Psoas muscle (tissue), 8 donors: ENCODE results near the gene TBC1D22A. TPM values are rescaled to one million over a fixed set of nuclear protein-coding genes. Genes with fewer than 3 reads are reported as not detected.

ENCODE experiments used
- ATAC-seq, 4 donors: fragments of 200-7000 bp; cut with Tn5 transposase; one replicate each; pipeline ENCODE4 v1.9.1; 2020; ENCODE audit warnings: moderate library complexity in 3 of 4, mild to moderate bottlenecking in 2 of 4
- DNase-seq, 2 donors: peaks; one replicate each; pipeline ENCODE4 v3.0.0-alpha.2; 2020
- H3K27ac ChIP-seq: fragments of 200-600 bp; one replicate; pipeline ENCODE4 v1.8.0; 2022
- H3K27me3 ChIP-seq, 3 donors: fragments of 200-600 bp in 1 of 3; one replicate each; pipeline versions ENCODE4 v1.6.1 to v1.8.0; 2013 to 2022; ENCODE audit warnings: low read length in 2 of 3, mild to moderate bottlenecking in 2 of 3, moderate library complexity in 1 of 3; ENCODE audit not compliant: insufficient read depth in 3 of 3
- H3K36me3 ChIP-seq, 2 donors: fragments of 200-600 bp in 1 of 2; one replicate each; pipeline versions ENCODE4 v1.6.1 to v1.8.0; 2013 to 2022; ENCODE audit warnings: low read depth in 1 of 2, mild to moderate bottlenecking in 1 of 2, moderate library complexity in 1 of 2; ENCODE audit not compliant: insufficient read depth in 1 of 2
- H3K4me1 ChIP-seq: fragments of 200-600 bp; one replicate; pipeline ENCODE4 v1.8.0; 2022
- H3K4me3 ChIP-seq: fragments of 200-600 bp; one replicate; pipeline ENCODE4 v1.8.0; 2022; ENCODE audit warnings: mild to moderate bottlenecking
- H3K9me3 ChIP-seq: fragments of 200-600 bp; one replicate; pipeline ENCODE4 v1.8.0; 2022
- WGBS, 3 donors: extraction: QIAGEN DNeasy Blood & Tissue Kit; methylation state at CpG; one replicate each; pipeline versions ENCODE4 v1.1.6 to v1.1.7; 2013; 5-methylcytosine and 5-hydroxymethylcytosine counted together
- intact Hi-C, 2 donors: fragments of 100-400 bp; cut with DNase I; formaldehyde crosslinking; loops; one replicate each; pipeline versions ENCODE4 v1.11.0 to v1.14.2; 2022
- polyA plus RNA-seq, 3 donors: library from polyadenylated mRNA; stranded (reverse); fragments of 200-250 nt; gene quantifications; one replicate each; pipeline ENCODE4 v1.2.3, GENCODE V29; 2013
- total RNA-seq, 4 donors: library from RNA; stranded (reverse); fragmentation: NEBNext Ultra II Directional in 2 of 4; extraction: Animal tissue kit (Norgen Biotek cat#: 25700) in 2 of 4; gene quantifications; one replicate each; pipeline versions ENCODE4 v1.2.1 to v1.2.4, GENCODE V29; 2021 to 2023
- TF ChIP-seq, protein P1 (sequence below): fragments of 200-600 bp; IDR thresholded peaks from one replicate; pipeline ENCODE4 v1.8.0; 2022; ENCODE audit warnings: antibody characterized with exemption
- donor health status: healthy with polysubstance abuse.
- donor health status: DM: no; HTN: no; CAD: no; lungs with moderate emphysema.
- donor health status: Bipolar disorder and iron deficiency.
- donor health status: healthy.
- donor health status: DM: yes; HTN: yes; CAD: no.
- donor health status: DM: no; HTN: no; CAD: no.
- donor health status: DM: no; HTN: no; CAD: no.
- donor health status: DM: yes; HTN: yes; CAD: no.

TBC1D22A gene
- total and polyA plus RNA-seq, 7 donors: 11.7 to 25.0 (median 18.9) TPM

GRCh38 chr22:47002692-47003091 lies 240.2 kb downstream of the TBC1D22A start:
- no peak overlapping the region for H3K27ac ChIP-seq
- TF ChIP-seq, protein P1, sequence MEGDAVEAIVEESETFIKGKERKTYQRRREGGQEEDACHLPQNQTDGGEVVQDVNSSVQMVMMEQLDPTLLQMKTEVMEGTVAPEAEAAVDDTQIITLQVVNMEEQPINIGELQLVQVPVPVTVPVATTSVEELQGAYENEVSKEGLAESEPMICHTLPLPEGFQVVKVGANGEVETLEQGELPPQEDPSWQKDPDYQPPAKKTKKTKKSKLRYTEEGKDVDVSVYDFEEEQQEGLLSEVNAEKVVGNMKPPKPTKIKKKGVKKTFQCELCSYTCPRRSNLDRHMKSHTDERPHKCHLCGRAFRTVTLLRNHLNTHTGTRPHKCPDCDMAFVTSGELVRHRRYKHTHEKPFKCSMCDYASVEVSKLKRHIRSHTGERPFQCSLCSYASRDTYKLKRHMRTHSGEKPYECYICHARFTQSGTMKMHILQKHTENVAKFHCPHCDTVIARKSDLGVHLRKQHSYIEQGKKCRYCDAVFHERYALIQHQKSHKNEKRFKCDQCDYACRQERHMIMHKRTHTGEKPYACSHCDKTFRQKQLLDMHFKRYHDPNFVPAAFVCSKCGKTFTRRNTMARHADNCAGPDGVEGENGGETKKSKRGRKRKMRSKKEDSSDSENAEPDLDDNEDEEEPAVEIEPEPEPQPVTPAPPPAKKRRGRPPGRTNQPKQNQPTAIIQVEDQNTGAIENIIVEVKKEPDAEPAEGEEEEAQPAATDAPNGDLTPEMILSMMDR: no peak
- DNase-seq (no peak), ATAC-seq (no peak)
- peaks cover 2 to 11% of the 10 kb centered on the region in 2 donors for H3K36me3 ChIP-seq
- no peaks in the 10 kb centered on the region for H3K27me3 ChIP-seq
- intact Hi-C loops: no loop called here
- H3K9me3 ChIP-seq: no peaks in the 10 kb centered on the region
- WGBS, 3 donors: 81 to 88% (median 85%) methylated on average over 8 of the region's 8 CpGs
- no peaks in the 10 kb centered on the region for H3K4me1 ChIP-seq
- no peak overlapping the region for H3K4me3 ChIP-seq

GRCh38 chr22:47005506-47006408 lies 243.3 kb downstream of the TBC1D22A start:
- H3K4me1 ChIP-seq: no peaks in the 10 kb centered on the region
- no peaks in the 10 kb centered on the region for H3K27me3 ChIP-seq
- DNase-seq: no peak
- TF ChIP-seq, protein P1: no peak
- intact Hi-C loops: no loop called here
- peaks cover 0 to 2% of the 10 kb centered on the region in 2 donors for H3K36me3 ChIP-seq
- no peaks in the 10 kb centered on the region for H3K9me3 ChIP-seq
- no peak overlapping the region for H3K27ac ChIP-seq
- WGBS, 3 donors: 90 to 93% (median 91%) methylated on average over 8 of the region's 8 CpGs
- no peak overlapping the region for H3K4me3 ChIP-seq
- no peak for ATAC-seq

- Histone ChIP-seq H3K27ac (no peak overlapping the region), H3K9me3 (no peaks in the 10 kb centered on the region), H3K36me3 (peaks cover 0 to 2% of the 10 kb centered on the region in 2 donors), H3K27me3 (no peaks in the 10 kb centered on the region), H3K4me3 (no peak overlapping the region), H3K4me1 (no peaks in the 10 kb centered on the region)
- DNase-seq: no peak
- intact Hi-C loops: no loop called here
- no peak for ATAC-seq
- WGBS, 3 donors: 90 to 95% (median 95%) methylated on average over 14 to 15 of the region's 15 CpGs
- TF ChIP-seq, protein P1: no peak
Observed at GRCh38 chr22:47006433-47006832, 244.0 kb downstream of the TBC1D22A start.

GRCh38 chr22:47006869-47007268 lies 244.4 kb downstream of the TBC1D22A start:
- H3K27ac ChIP-seq: no peak overlapping the region
- no peaks in the 10 kb centered on the region for H3K27me3 ChIP-seq
- intact Hi-C loops: no loop called here
- H3K4me1 ChIP-seq: no peaks in the 10 kb centered on the region
- H3K9me3 ChIP-seq: no peaks in the 10 kb centered on the region
- H3K36me3 ChIP-seq: peaks cover 0 to 2% of the 10 kb centered on the region in 2 donors
- DNase-seq: no peak
- TF ChIP-seq, protein P1: no peak
- no peak for ATAC-seq
- 92 to 99% (median 94%) methylated on average over 5 of the region's 5 CpGs for WGBS, 3 donors
- H3K4me3 ChIP-seq: no peak overlapping the region
